Measurements from ENCODE around the gene ROCK2.

The ROCK2 gene

DNA sequence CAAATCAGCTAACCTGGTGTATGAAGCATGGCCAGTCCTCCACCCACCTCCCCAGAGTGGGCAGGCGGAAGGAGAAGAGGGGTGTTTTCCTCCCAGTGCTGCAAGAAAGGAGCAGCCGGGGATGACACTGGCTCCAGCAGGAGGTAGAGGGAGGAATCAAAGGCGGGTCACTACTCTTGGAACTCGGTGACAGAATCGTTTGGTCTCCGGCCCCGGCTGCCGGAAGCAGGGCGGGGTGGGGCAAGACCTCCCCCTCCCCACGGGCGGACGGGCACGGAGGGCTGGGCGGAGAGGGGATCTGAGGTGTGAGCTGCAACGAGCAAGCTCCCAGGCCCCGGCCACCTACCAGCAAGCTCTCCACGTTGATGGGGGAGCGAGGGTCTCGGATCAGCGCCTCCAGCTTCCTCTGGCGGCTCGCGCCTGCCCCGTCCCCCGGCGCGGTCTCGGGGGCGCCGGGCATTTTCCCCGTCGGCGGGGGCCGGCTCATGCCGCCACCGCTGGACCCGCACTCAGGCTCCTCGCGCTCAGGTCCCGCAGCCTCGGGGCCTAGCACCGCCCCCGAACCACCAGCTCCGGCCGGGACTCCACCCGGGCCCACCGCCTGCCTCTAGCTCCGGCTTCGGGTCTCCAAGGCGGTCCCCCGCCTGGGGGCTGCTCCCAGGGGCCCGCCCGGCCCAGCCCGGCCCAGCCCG is 640 bp downstream of the ROCK2 start:
- TF ChIP-seq, protein P1, sequence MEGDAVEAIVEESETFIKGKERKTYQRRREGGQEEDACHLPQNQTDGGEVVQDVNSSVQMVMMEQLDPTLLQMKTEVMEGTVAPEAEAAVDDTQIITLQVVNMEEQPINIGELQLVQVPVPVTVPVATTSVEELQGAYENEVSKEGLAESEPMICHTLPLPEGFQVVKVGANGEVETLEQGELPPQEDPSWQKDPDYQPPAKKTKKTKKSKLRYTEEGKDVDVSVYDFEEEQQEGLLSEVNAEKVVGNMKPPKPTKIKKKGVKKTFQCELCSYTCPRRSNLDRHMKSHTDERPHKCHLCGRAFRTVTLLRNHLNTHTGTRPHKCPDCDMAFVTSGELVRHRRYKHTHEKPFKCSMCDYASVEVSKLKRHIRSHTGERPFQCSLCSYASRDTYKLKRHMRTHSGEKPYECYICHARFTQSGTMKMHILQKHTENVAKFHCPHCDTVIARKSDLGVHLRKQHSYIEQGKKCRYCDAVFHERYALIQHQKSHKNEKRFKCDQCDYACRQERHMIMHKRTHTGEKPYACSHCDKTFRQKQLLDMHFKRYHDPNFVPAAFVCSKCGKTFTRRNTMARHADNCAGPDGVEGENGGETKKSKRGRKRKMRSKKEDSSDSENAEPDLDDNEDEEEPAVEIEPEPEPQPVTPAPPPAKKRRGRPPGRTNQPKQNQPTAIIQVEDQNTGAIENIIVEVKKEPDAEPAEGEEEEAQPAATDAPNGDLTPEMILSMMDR (IDR thresholded peaks at IDR 0.05), result no peak
- Histone ChIP-seq H3K4me1 (ENCODE audit: control insufficient read depth in 1 of 2, insufficient read depth in 1 of 2, low read depth in 1 of 2, low read length in 1 of 2) (peaks cover 18 to 27% of the 10 kb centered on the region in 2 experiments), H3K36me3 (no peaks in the 10 kb centered on the region), H3K27ac (peak overlapping the region; percentile 74), H3K27me3 (no peaks in the 10 kb centered on the region), H3K4me3 (ENCODE audit: low read depth in 1 of 2, low read length in 1 of 2) (peak overlapping the region; percentile 69 to 84), H3K9me3 (no peaks in the 10 kb centered on the region)

DNA sequence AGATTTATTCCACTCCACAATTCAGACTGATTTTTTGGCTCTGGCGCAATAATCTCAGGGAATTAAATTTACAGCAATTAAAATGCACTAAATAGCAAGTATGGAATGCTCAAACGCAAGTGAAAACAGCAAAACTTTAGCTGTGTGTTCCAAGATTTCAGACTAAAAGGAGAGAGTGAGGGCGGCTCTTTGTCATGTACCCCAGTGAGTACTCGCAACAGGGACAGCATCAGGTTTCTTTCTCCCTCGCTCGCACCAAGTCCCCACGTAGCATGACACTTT is 1.1 kb downstream of the ROCK2 start:
- Histone ChIP-seq H3K27ac (peak overlapping the region; percentile 74), H3K9me3 (no peaks in the 10 kb centered on the region), H3K36me3 (no peaks in the 10 kb centered on the region), H3K4me3 (ENCODE audit: low read depth in 1 of 2, low read length in 1 of 2) (peak overlapping the region; percentile 69 to 84), H3K4me1 (ENCODE audit: control insufficient read depth in 1 of 2, insufficient read depth in 1 of 2, low read depth in 1 of 2, low read length in 1 of 2) (peaks cover 18 to 27% of the 10 kb centered on the region in 2 experiments), H3K27me3 (no peaks in the 10 kb centered on the region)
- TF ChIP-seq, protein P1 (IDR thresholded peaks at IDR 0.05), result no peak

DNA sequence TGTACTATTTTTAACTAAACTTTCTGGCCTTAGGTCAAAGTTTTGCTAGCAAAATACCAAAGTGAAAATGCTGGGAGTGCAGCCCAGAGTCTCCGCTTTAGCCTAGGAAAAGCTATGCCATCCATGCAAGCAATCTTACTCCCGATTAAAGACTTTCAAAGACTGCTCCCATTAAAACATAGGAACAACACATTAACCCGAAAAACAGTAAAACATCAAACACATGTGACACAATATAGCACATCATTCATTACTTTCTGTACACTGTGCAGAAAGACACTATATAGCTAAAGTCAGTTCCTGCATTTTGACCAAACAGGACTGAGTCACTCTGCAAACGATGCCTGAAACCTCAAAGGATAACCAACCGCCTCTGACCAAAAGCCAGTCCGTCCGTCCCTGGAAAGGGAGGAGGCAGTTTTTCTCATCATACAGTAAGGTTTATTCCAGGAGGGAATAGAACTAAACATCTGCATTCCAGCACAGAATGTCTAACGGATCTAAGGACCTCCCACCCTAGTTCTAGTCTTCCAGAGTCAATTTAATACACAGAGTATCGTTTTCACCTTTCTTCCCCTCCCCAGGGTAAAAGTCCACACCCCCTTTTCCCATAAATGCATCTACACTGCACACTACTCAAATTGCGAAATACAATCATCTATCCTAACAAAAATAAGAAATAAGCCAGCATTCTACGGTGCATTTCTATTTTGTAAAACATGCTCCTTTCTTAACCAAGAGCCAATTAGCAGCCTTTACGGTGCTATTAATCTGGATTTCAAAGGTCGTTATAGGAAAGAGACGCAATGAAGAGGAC is 1.7 kb downstream of the ROCK2 start:
- Histone ChIP-seq H3K4me1 (ENCODE audit: control insufficient read depth in 1 of 2, insufficient read depth in 1 of 2, low read depth in 1 of 2, low read length in 1 of 2) (peaks cover 18 to 27% of the 10 kb centered on the region in 2 experiments), H3K4me3 (ENCODE audit: low read depth in 1 of 2, low read length in 1 of 2) (peak overlapping the region; percentile 69 to 84), H3K9me3 (no peaks in the 10 kb centered on the region), H3K27me3 (no peaks in the 10 kb centered on the region), H3K27ac (peak overlapping the region; percentile 74), H3K36me3 (no peaks in the 10 kb centered on the region)
- TF ChIP-seq, protein P1 (IDR thresholded peaks at IDR 0.05), result no peak

DNA sequence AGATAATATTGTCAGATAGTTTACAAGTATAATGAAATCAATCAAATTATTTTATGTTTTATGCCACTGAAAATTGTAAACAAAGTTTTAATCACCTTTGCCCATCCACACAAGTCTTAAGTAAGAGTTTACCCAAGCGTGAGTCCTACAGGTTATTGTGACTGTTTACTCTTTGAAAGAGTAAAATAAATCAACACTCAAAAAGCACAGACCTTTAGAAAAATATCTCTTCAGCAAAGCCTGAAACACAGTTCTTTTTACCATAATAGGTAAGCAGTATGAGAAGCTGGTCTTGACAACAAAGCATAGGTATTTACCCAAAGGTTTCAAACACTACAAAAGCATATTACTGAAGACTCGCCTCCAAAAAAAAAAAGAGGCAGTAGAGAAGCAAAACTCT is 3.7 kb downstream of the ROCK2 start:
- Histone ChIP-seq H3K27me3 (no peaks in the 10 kb centered on the region), H3K27ac (no peak overlapping the region), H3K9me3 (no peaks in the 10 kb centered on the region), H3K4me1 (ENCODE audit: control insufficient read depth in 1 of 2, insufficient read depth in 1 of 2, low read depth in 1 of 2, low read length in 1 of 2) (peaks cover 18 to 27% of the 10 kb centered on the region in 2 experiments), H3K4me3 (ENCODE audit: low read depth in 1 of 2, low read length in 1 of 2) (no peak overlapping the region), H3K36me3 (no peaks in the 10 kb centered on the region)
- TF ChIP-seq, protein P1 (IDR thresholded peaks at IDR 0.05), result no peak

DNA sequence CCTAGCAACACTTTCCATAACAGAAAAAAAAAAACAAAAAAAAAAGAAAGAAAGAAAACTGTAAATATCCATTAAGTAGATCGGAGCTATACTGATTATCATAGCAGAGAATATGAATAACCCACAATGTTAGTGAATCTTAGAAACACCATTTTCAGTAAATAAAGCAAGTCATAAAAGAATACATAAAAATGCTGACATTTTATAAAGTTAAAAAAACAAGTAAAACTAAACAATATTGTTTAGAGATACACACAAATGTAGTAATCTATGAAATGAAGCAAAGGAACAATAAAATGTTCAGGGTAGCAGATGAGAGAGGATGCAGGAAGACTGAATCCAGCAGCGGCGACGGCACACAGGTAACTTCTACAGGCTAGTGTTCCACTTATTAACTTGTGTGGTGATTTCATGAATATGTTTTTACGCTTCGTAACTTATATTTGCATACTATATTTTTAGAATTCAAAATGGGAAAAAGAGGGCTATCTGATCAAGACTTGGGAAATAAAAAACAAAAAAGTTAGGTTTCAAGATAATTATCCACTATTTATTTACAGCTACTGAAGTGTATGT is 4.8 kb downstream of the ROCK2 start:
- H3K27me3 ChIP-seq, result no peaks in the 10 kb centered on the region
- H3K4me1 ChIP-seq (ENCODE audit: control insufficient read depth in 1 of 2, insufficient read depth in 1 of 2, low read depth in 1 of 2, low read length in 1 of 2), result peaks cover 18 to 21% of the 10 kb centered on the region in 2 experiments
- TF ChIP-seq, protein P1 (IDR thresholded peaks at IDR 0.05), result no peak
- no peak overlapping the region for H3K4me3 ChIP-seq (ENCODE audit: low read depth in 1 of 2, low read length in 1 of 2)
- H3K27ac ChIP-seq, result no peak overlapping the region
- H3K36me3 ChIP-seq, result no peaks in the 10 kb centered on the region
- H3K9me3 ChIP-seq, result no peaks in the 10 kb centered on the region

Data from neutrophil (primary cell).